HG02623 (cell line): ENCODE data around the gene SOX14.

Experiments used
- ATAC-seq: cut with Tn5 transposase; IDR thresholded peaks from one replicate; pipeline ENCODE4 v1.9.1; 2021; ENCODE audit warnings: moderate library complexity; ENCODE audit not compliant: unreplicated experiment

Gene SOX14

GRCh38 chr3:137767538-137768360 is 3.6 kb downstream of the SOX14 start:
- no peak for ATAC-seq

GRCh38 chr3:137768361-137769321 is 4.5 kb downstream of the SOX14 start:
- ATAC-seq, result no peak

GRCh38 chr3:137769322-137770065 is 5.4 kb downstream of the SOX14 start:
- ATAC-seq, result no peak

GRCh38 chr3:137770066-137770834 is 6.1 kb downstream of the SOX14 start:
- ATAC-seq, result no peak

GRCh38 chr3:137770835-137771399 is 6.8 kb downstream of the SOX14 start:
- no peak for ATAC-seq

- no peak for ATAC-seq
Measured at GRCh38 chr3:137771401-137772213, 7.5 kb downstream of the SOX14 start.

GRCh38 chr3:137772214-137772955 is 8.3 kb downstream of the SOX14 start:
- ATAC-seq, result no peak

GRCh38 chr3:137778941-137779340 is 14.8 kb downstream of the SOX14 start:
- ATAC-seq, result no peak

GRCh38 chr3:137787529-137787928 is 23.4 kb downstream of the SOX14 start:
- no peak for ATAC-seq

- no peak for ATAC-seq
Measured at GRCh38 chr3:137789236-137789635, 25.1 kb downstream of the SOX14 start.

- no peak for ATAC-seq
Measured at GRCh38 chr3:137792626-137793271, 28.6 kb downstream of the SOX14 start.

GRCh38 chr3:137796993-137797392 is 32.9 kb downstream of the SOX14 start:
- ATAC-seq, result no peak

- no peak for ATAC-seq
Measured at GRCh38 chr3:137803215-137803614, 39.1 kb downstream of the SOX14 start.

- ATAC-seq, result no peak
Measured at GRCh38 chr3:137807998-137808397, 43.9 kb downstream of the SOX14 start.

GRCh38 chr3:137809509-137809908 is 45.4 kb downstream of the SOX14 start:
- ATAC-seq, result no peak

- ATAC-seq, result no peak
Measured at GRCh38 chr3:137812023-137812422, 47.9 kb downstream of the SOX14 start.

GRCh38 chr3:137815251-137815650 is 51.1 kb downstream of the SOX14 start:
- ATAC-seq, result no peak
